Tibial nerve (tissue), 4 donors: ENCODE measurements around the gene TSHZ1. TPM values are rescaled to one million over a fixed set of nuclear protein-coding genes. Genes with fewer than 3 reads are reported as not detected.

ENCODE experiments used
- DNase-seq, 2 donors: peaks; one replicate each; pipeline ENCODE4 v3.0.0-alpha.2; 2019; ENCODE audit warnings: low spot score in 2 of 2
- H3K27ac ChIP-seq, 4 donors: fragments of 200-600 bp; sonication (generic) in 3 of 4; one replicate each; pipeline ENCODE4 v1.5.1; 2017 to 2019; ENCODE audit warnings: mild to moderate bottlenecking in 1 of 4
- H3K27me3 ChIP-seq, 2 donors: fragments of 200-600 bp; sonication (generic) in 1 of 2; one replicate each; pipeline versions ENCODE4 v1.5.1 to v1.6.0; 2017 to 2019
- H3K36me3 ChIP-seq, 3 donors: fragments of 200-600 bp; sonication (generic); one replicate each; pipeline ENCODE4 v1.5.1; 2018 to 2019
- H3K4me1 ChIP-seq, 4 donors: fragments of 200-600 bp; sonication (generic) in 3 of 4; one replicate each; pipeline ENCODE4 v1.5.1; 2017 to 2019
- H3K4me3 ChIP-seq, 4 donors: fragments of 200-600 bp; sonication (generic) in 3 of 4; one replicate each; pipeline ENCODE4 v1.5.1; 2017 to 2019; ENCODE audit warnings: mild to moderate bottlenecking in 1 of 4, moderate library complexity in 1 of 4
- H3K9me3 ChIP-seq, 4 donors: fragments of 200-600 bp; sonication (generic) in 3 of 4; one replicate each; pipeline ENCODE4 v1.5.1; 2017 to 2019
- CTCF ChIP-seq, 5 experiments: fragments of 200-600 bp in 3 of 5; fragments of 450-650 bp in 2 of 5; sonication (generic) in 3 of 5; IDR thresholded peaks; one replicate each; pipeline ENCODE4 v1.5.1; 2016 to 2019; ENCODE audit warnings: antibody characterized with exemption in 5 of 5, mild to moderate bottlenecking in 3 of 5, moderate library complexity in 2 of 5
- EP300 ChIP-seq, 2 donors: sonication (generic); formaldehyde crosslinking; IDR thresholded peaks; one replicate each; pipeline ENCODE4 v1.6.1; 2017; ENCODE audit warnings: antibody characterized with exemption in 2 of 2, mild to moderate bottlenecking in 1 of 2
- POLR2A ChIP-seq, 2 donors: fragments of 450-650 bp; IDR thresholded peaks; one replicate each; pipeline ENCODE4 v1.6.1; 2017; ENCODE audit warnings: antibody characterized with exemption in 2 of 2, mild to moderate bottlenecking in 2 of 2, moderate library complexity in 2 of 2
- WGBS, 2 donors: methylation state at CpG; one replicate each; pipeline ENCODE4 v1.1.5; 2018; 5-methylcytosine and 5-hydroxymethylcytosine counted together
- total RNA-seq, 4 donors: library from RNA; depleted of rRNA; stranded (reverse); fragments of >200 nt; gene quantifications; one replicate each; pipeline ENCODE4 v1.1.0, GENCODE V29; 2016

TSHZ1 gene
- total RNA-seq, 4 donors from 2014 or later: 15.6 to 23.7 (median 18.3) TPM

GRCh38 chr18:75275226-75275625, 64.6 kb downstream of the TSHZ1 start:
- 92 to 97% methylated on average over 8 of the region's 8 CpGs for WGBS, 2 donors
- Histone ChIP-seq H3K9me3 (no peaks in the 10 kb centered on the region), H3K27ac (no peak overlapping the region), H3K27me3 (no peaks in the 10 kb centered on the region), H3K4me1 (peaks cover 0 to 8% (median 0%) of the 10 kb centered on the region in 4 donors), H3K36me3 (no peaks in the 10 kb centered on the region), H3K4me3 (no peak overlapping the region)
- TF ChIP-seq CTCF (IDR thresholded peaks at IDR 0.05): no peak
- TF ChIP-seq EP300 (IDR thresholded peaks at IDR 0.05): no peak
- no peak for TF ChIP-seq POLR2A (IDR thresholded peaks at IDR 0.05)
- DNase-seq: no peak

- H3K36me3 ChIP-seq: peaks cover 0 to under 1% (median 0%) of the 10 kb centered on the region in 3 donors
- H3K27ac ChIP-seq: no peak overlapping the region
- H3K4me1 ChIP-seq: peaks cover 0 to 11% (median 0%) of the 10 kb centered on the region in 4 donors
- H3K27me3 ChIP-seq: no peaks in the 10 kb centered on the region
- no peaks in the 10 kb centered on the region for H3K9me3 ChIP-seq
- TF ChIP-seq POLR2A (IDR thresholded peaks at IDR 0.05) (no peak), EP300 (IDR thresholded peaks at IDR 0.05) (no peak), CTCF (IDR thresholded peaks at IDR 0.05) (no peak)
- no peak for DNase-seq
- WGBS, 2 donors: 82 to 86% methylated on average over 16 of the region's 16 CpGs
- no peak overlapping the region for H3K4me3 ChIP-seq
Measured at GRCh38 chr18:75276818-75277609, 66.4 kb downstream of the TSHZ1 start.

- TF ChIP-seq EP300 (IDR thresholded peaks at IDR 0.05) (no peak), POLR2A (IDR thresholded peaks at IDR 0.05) (no peak), CTCF (IDR thresholded peaks at IDR 0.05) (no peak)
- DNase-seq: no peak
- no peak overlapping the region for H3K4me3 ChIP-seq
- no peaks in the 10 kb centered on the region for H3K27me3 ChIP-seq
- H3K4me1 ChIP-seq: peaks cover 0 to 10% (median 0%) of the 10 kb centered on the region in 4 donors
- no peak overlapping the region for H3K27ac ChIP-seq
- peaks cover 0 to 6% (median 0%) of the 10 kb centered on the region in 3 donors for H3K36me3 ChIP-seq
- WGBS, 2 donors: 94 to 95% methylated on average over 4 of the region's 4 CpGs
- no peaks in the 10 kb centered on the region for H3K9me3 ChIP-seq
Measured at GRCh38 chr18:75277610-75277928, 67.0 kb downstream of the TSHZ1 start.

- H3K9me3 ChIP-seq: no peaks in the 10 kb centered on the region
- peaks cover 0 to 14% (median 0%) of the 10 kb centered on the region in 3 donors for H3K36me3 ChIP-seq
- TF ChIP-seq POLR2A (IDR thresholded peaks at IDR 0.05) (no peak), CTCF (IDR thresholded peaks at IDR 0.05) (no peak), EP300 (IDR thresholded peaks at IDR 0.05) (no peak)
- peaks cover 0 to 3% (median 0%) of the 10 kb centered on the region in 4 donors for H3K4me1 ChIP-seq
- no peak for DNase-seq
- no peak overlapping the region for H3K27ac ChIP-seq
- no peak overlapping the region for H3K4me3 ChIP-seq
- 81 to 86% methylated on average over 5 of the region's 5 CpGs for WGBS, 2 donors
- no peaks in the 10 kb centered on the region for H3K27me3 ChIP-seq
Measured at GRCh38 chr18:75279381-75279780, 68.8 kb downstream of the TSHZ1 start.

- Histone ChIP-seq H3K27ac (peak overlapping the region in 1 of 4 donors; percentile 31), H3K27me3 (no peaks in the 10 kb centered on the region), H3K4me3 (no peak overlapping the region), H3K4me1 (peaks cover 0 to 3% (median 0%) of the 10 kb centered on the region in 4 donors), H3K36me3 (peaks cover 0 to 27% (median 0%) of the 10 kb centered on the region in 3 donors), H3K9me3 (no peaks in the 10 kb centered on the region)
- WGBS, 2 donors: 80 to 84% methylated on average over 20 of the region's 20 CpGs
- DNase-seq: no peak
- peak in 1 of 2 donors; percentile 35 for TF ChIP-seq EP300 (IDR thresholded peaks at IDR 0.05)
- no peak for TF ChIP-seq POLR2A (IDR thresholded peaks at IDR 0.05)
Measured at GRCh38 chr18:75280427-75281280, 70.1 kb downstream of the TSHZ1 start.
